ENCODE results near the gene ATOX1. TPM values are rescaled to one million over a fixed set of nuclear protein-coding genes. Genes with fewer than 3 reads are reported as not detected.

Gene ATOX1
- polyA plus RNA-seq, 1 of the 3 experiments (the other 2 are of a cell fraction): 497 TPM

DNA sequence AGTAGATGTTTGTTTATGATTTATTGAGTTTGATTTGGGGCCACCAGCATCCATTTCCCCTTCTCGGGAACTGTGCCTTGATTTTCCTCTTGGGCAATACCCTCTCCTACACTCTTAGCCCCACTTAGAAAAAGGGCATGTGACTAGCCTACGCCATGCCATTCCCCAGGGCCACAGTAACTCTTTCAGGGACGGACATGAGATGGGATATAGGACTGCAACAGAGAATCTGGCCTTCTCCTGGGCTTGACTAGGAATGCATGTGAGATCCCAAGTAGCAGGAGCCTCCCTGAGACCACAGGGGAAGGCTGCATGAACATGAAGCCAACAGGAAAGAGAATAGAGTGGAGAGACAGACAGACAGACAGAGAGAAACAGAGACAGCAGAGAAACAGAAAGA, 41.0 kb downstream of the ATOX1 start:
- Histone ChIP-seq H3K9ac (no peak overlapping the region), H3K4me2 (no peak overlapping the region), H3K27ac (ENCODE audit: low read depth in 2 of 2, low read length in 1 of 2) (peak overlapping the region in 1 of 2 experiments; percentile 60; a peak in 1 of 4 replicates)

More for the DNA sequence above, 41.0 kb downstream of the ATOX1 start:
- H4K20me1 ChIP-seq (ENCODE audit: insufficient read depth): no peaks in the 10 kb centered on the region
- DNase-seq: no peak
- peaks cover 0 to 8% of the 10 kb centered on the region in 2 experiments; a peak in 1 of 4 replicates for H3K4me1 ChIP-seq (ENCODE audit: control insufficient read depth in 1 of 2, insufficient read depth in 2 of 2, low read depth in 1 of 2, low read length in 1 of 2)
- no peaks in the 10 kb centered on the region for H3K27me3 ChIP-seq (ENCODE audit: insufficient read depth)
- CTCF ChIA-PET: interaction anchor here (0.6 to 4.6 kb wide), 4 partner anchors 14 to 59 kb away, joined by 4 to 35 read pairs (median 8); no protein-coding TSS in a partner anchor
- H3K4me3 ChIP-seq (ENCODE audit: low read depth in 2 of 2, low read length in 1 of 2): no peak overlapping the region
- TF ChIP-seq USF2 (IDR thresholded peaks at IDR 0.05; ENCODE audit: borderline replicate concordance, low read depth, low read length) (no peak), GATA2 (CRISPR knock-in tag; IDR thresholded peaks at IDR 0.05) (no peak), USF1 (IDR thresholded peaks at IDR 0.05; ENCODE audit: borderline replicate concordance, low read depth) (no peak), JUND (IDR thresholded peaks at IDR 0.05) (no peak), NRF1 (IDR thresholded peaks at IDR 0.05; ENCODE audit: low read depth, low read length) (no peak), YY1 (IDR thresholded peaks at IDR 0.05; ENCODE audit: low read depth) (no peak), TAF1 (IDR thresholded peaks at IDR 0.05; ENCODE audit: borderline replicate concordance, low read depth, low read length) (no peak), NFIC (IDR thresholded peaks at IDR 0.05; ENCODE audit: borderline replicate concordance) (no peak), MXI1 (IDR thresholded peaks at IDR 0.05; ENCODE audit: low read depth, low read length) (no peak), TCF12 (IDR thresholded peaks at IDR 0.05) (no peak), CHD2 (IDR thresholded peaks at IDR 0.05; ENCODE audit: low read length, partially characterized antibody) (no peak), FOXM1 (IDR thresholded peaks at IDR 0.05; ENCODE audit: low read depth) (no peak), SMC3 (IDR thresholded peaks at IDR 0.05; ENCODE audit: low read depth, low read length) (no peak), RAD21 (IDR thresholded peaks at IDR 0.05; ENCODE audit: low read length) (no peak), RCOR1 (IDR thresholded peaks at IDR 0.05; ENCODE audit: low read length) (no peak)
- TF ChIP-seq, protein P1, sequence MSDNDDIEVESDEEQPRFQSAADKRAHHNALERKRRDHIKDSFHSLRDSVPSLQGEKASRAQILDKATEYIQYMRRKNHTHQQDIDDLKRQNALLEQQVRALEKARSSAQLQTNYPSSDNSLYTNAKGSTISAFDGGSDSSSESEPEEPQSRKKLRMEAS (IDR thresholded peaks at IDR 0.05; ENCODE audit: low read depth): no peak
- TF ChIP-seq, protein P2, sequence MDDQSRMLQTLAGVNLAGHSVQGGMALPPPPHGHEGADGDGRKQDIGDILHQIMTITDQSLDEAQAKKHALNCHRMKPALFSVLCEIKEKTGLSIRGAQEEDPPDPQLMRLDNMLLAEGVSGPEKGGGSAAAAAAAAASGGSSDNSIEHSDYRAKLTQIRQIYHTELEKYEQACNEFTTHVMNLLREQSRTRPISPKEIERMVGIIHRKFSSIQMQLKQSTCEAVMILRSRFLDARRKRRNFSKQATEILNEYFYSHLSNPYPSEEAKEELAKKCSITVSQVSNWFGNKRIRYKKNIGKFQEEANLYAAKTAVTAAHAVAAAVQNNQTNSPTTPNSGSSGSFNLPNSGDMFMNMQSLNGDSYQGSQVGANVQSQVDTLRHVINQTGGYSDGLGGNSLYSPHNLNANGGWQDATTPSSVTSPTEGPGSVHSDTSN (IDR thresholded peaks at IDR 0.05): no peak
- TF ChIP-seq, protein P3, sequence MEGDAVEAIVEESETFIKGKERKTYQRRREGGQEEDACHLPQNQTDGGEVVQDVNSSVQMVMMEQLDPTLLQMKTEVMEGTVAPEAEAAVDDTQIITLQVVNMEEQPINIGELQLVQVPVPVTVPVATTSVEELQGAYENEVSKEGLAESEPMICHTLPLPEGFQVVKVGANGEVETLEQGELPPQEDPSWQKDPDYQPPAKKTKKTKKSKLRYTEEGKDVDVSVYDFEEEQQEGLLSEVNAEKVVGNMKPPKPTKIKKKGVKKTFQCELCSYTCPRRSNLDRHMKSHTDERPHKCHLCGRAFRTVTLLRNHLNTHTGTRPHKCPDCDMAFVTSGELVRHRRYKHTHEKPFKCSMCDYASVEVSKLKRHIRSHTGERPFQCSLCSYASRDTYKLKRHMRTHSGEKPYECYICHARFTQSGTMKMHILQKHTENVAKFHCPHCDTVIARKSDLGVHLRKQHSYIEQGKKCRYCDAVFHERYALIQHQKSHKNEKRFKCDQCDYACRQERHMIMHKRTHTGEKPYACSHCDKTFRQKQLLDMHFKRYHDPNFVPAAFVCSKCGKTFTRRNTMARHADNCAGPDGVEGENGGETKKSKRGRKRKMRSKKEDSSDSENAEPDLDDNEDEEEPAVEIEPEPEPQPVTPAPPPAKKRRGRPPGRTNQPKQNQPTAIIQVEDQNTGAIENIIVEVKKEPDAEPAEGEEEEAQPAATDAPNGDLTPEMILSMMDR (IDR thresholded peaks at IDR 0.05): no peak
- H3F3A ChIP-seq (replicated peaks; ENCODE audit: insufficient read depth): peaks cover 17% of the 10 kb centered on the region
- POLR2A ChIA-PET: no interaction called here
- H3K36me3 ChIP-seq (replicated peaks in 1 of 2; ENCODE audit: control insufficient read depth in 1 of 2, insufficient read depth in 2 of 2, low read length in 1 of 2): no peaks in the 10 kb centered on the region
- no peaks in the 10 kb centered on the region for H3K9me2 ChIP-seq
- 73% methylated on average over 3 of the region's 3 CpGs for whole genome bisulfite sequencing (ENCODE audit: low lambda C conversion rate)
- H3K79me2 ChIP-seq (ENCODE audit: insufficient read depth): no peaks in the 10 kb centered on the region
- no peaks in the 10 kb centered on the region for H3K9me3 ChIP-seq
- peak overlapping the region; percentile 75 for H2AFZ ChIP-seq (ENCODE audit: low read depth)

All from SK-N-SH (cell line).